ENCODE measurements around the gene NLE1. TPM values are rescaled to one million over a fixed set of nuclear protein-coding genes. Genes with fewer than 3 reads are reported as not detected.
"Not testable (repeated sequence)": the region's sequence is repeated elsewhere in the genome, so short reads cannot be mapped to it uniquely, and the experiment has no call there.

NLE1 gene
- total RNA-seq, 1 donor from 2014 or later: 20.2 TPM

- intact Hi-C loops (cut with micrococcal nuclease): loop anchor here (5.0 kb wide), 1 partner anchor 643 kb away; the partner anchor contains the start of gene TAF15
These were observed 22.6 kb upstream of the NLE1 start for GRCh38 chr17:35164716-35165115.

GRCh38 chr17:35163886-35164285 lies 21.8 kb upstream of the NLE1 start:
- intact Hi-C loops (cut with micrococcal nuclease): loop anchor here (5.0 kb wide), 1 partner anchor 643 kb away; the partner anchor contains the start of gene TAF15

GRCh38 chr17:35162755-35163154 lies 20.7 kb upstream of the NLE1 start:
- intact Hi-C loops (cut with micrococcal nuclease): loop anchor here (5.0 kb wide), 1 partner anchor 645 kb away; the partner anchor contains the start of gene TAF15

- intact Hi-C loops (cut with micrococcal nuclease): loop anchor here (1.0 to 5.0 kb wide), 2 partner anchors 53 to 646 kb away; partner anchors contain the start of gene TAF15
These were observed 19.2 kb upstream of the NLE1 start for GRCh38 chr17:35161281-35161761.

GRCh38 chr17:35160354-35161201 lies 18.5 kb upstream of the NLE1 start:
- intact Hi-C loops (cut with micrococcal nuclease): loop anchor here (1.0 to 5.0 kb wide), 2 partner anchors 54 to 647 kb away; partner anchors contain the start of gene TAF15

- intact Hi-C loops (cut with micrococcal nuclease): loop anchor here (5.0 kb wide), 1 partner anchor 647 kb away; the partner anchor contains the start of gene TAF15
These were observed 17.8 kb upstream of the NLE1 start for GRCh38 chr17:35159940-35160339.

GRCh38 chr17:35155246-35155645 lies 13.1 kb upstream of the NLE1 start:
- intact Hi-C loops (cut with micrococcal nuclease): no loop called here

GRCh38 chr17:35154196-35155165 lies 12.4 kb upstream of the NLE1 start:
- intact Hi-C loops (cut with micrococcal nuclease): no loop called here

GRCh38 chr17:35152421-35153140 lies 10.5 kb upstream of the NLE1 start:
- intact Hi-C loops (cut with micrococcal nuclease): no loop called here

GRCh38 chr17:35151080-35151479 lies 9.0 kb upstream of the NLE1 start:
- intact Hi-C loops (cut with micrococcal nuclease): not testable (repeated sequence)

- intact Hi-C loops (cut with micrococcal nuclease): no loop called here
These were observed 7.8 kb upstream of the NLE1 start for GRCh38 chr17:35149941-35150340.

GRCh38 chr17:35148144-35148543 lies 6.0 kb upstream of the NLE1 start:
- intact Hi-C loops (cut with micrococcal nuclease): no loop called here

- intact Hi-C loops (cut with micrococcal nuclease): no loop called here
These were observed 5.3 kb upstream of the NLE1 start, which contains the start of gene UNC45B for GRCh38 chr17:35147375-35147905. Gene UNC45B (plus strand): TSS chr17:35147817. CDS start chr17:35148264, 447 bp downstream.

GRCh38 chr17:35146214-35146833 lies 4.2 kb upstream of the NLE1 start:
- intact Hi-C loops (cut with micrococcal nuclease): no loop called here

GRCh38 chr17:35144840-35145239 lies 2.7 kb upstream of the NLE1 start:
- intact Hi-C loops (cut with micrococcal nuclease): no loop called here

GRCh38 chr17:35142467-35142796 lies 329 bp upstream of the NLE1 start:
- intact Hi-C loops (cut with micrococcal nuclease): loop anchor here (1.0 kb wide), 5 partner anchors 100 to 667 kb away; partner anchors contain the start of genes PEX12, SLFN12L and TAF15

GRCh38 chr17:35138218-35138617 lies 3.9 kb downstream of the NLE1 start:
- intact Hi-C loops (cut with micrococcal nuclease): no loop called here

- intact Hi-C loops (cut with micrococcal nuclease): no loop called here
These were observed 6.8 kb downstream of the NLE1 start for GRCh38 chr17:35135322-35135721.

- intact Hi-C loops (cut with micrococcal nuclease): no loop called here
These were observed 9.1 kb downstream of the NLE1 start for GRCh38 chr17:35132816-35133550.
